ENCODE results near the gene AQP12A. TPM values are rescaled to one million over a fixed set of nuclear protein-coding genes. Genes with fewer than 3 reads are reported as not detected.
"Not testable (repeated sequence)": the region's sequence is repeated elsewhere in the genome, so short reads cannot be mapped to it uniquely, and the experiment has no call there.

AQP12A gene
- total RNA-seq = not detected in 2 replicates
- long read RNA-seq = 0 reads

DNA sequence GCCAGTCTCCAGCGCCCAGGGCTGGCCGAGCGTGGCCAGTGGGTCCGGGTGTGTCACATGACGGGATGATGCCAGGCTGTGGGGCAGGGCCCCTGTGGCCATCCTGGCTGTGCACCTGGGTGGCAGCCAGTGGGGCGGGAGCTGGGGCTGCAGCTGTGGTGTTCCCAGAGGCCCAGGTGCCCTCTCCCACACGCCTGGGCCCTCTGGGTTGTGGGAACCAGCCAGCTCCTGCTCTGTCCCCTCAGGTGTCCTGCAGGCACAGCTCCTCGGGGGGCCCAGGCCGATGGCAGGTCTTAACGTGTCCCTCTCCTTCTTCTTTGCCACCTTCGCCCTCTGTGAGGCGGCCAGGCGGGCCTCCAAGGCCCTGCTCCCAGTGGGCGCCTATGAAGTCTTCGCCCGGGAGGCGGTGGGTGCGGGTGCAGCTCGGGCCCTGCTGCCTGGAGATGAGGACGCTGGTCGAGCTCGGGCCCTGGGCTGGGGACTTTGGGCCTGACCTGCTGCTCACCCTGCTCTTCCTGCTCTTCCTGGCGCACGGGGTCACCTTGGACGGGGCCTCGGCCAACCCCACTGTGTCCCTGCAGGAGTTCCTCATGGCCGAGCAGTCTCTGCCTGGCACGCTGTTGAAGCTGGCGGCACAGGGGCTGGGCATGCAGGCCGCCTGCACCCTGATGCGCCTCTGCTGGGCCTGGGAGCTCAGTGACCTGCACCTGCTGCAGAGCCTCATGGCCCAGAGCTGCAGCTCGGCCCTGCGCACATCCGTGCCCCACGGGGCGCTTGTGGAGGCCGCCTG is at the start of gene AQP12A:
AQP12A (plus strand) TSS at position 236 of the 790 bp plus-strand sequence; CDS start at position 284, 48 bp downstream.
- H3K36me3 Mint-ChIP-seq (ENCODE audit: unreplicated experiment); H3K9me3 Mint-ChIP-seq (ENCODE audit: unreplicated experiment); H3K27ac Mint-ChIP-seq (ENCODE audit: unreplicated experiment); H3K4me1 Mint-ChIP-seq (ENCODE audit: unreplicated experiment); H3K27me3 Mint-ChIP-seq (ENCODE audit: unreplicated experiment); H3K4me3 Mint-ChIP-seq (ENCODE audit: unreplicated experiment): not testable (repeated sequence)
- DNase-seq (ENCODE audit: extremely low spot score, unreplicated experiment) = peak; percentile 84

GRCh38 chr2:240642061-240642805 is 49.4 kb upstream of the AQP12A start:
- H3K4me1 Mint-ChIP-seq (ENCODE audit: unreplicated experiment) = no peaks in the 10 kb centered on the region
- peak; percentile 80 for DNase-seq (ENCODE audit: extremely low spot score, unreplicated experiment)
- no peak overlapping the region for H3K4me3 Mint-ChIP-seq (ENCODE audit: unreplicated experiment)
- no peaks in the 10 kb centered on the region for H3K9me3 Mint-ChIP-seq (ENCODE audit: unreplicated experiment)
- H3K27ac Mint-ChIP-seq (ENCODE audit: unreplicated experiment) = no peak overlapping the region
- H3K36me3 Mint-ChIP-seq (ENCODE audit: unreplicated experiment) = no peaks in the 10 kb centered on the region
- peaks cover 10% of the 10 kb centered on the region for H3K27me3 Mint-ChIP-seq (ENCODE audit: unreplicated experiment)
- TF ChIP-seq CTCF (IDR thresholded peaks at IDR 0.05) = no peak

GRCh38 chr2:240642806-240643092 is 48.9 kb upstream of the AQP12A start:
- H3K27ac Mint-ChIP-seq (ENCODE audit: unreplicated experiment) = no peak overlapping the region
- no peaks in the 10 kb centered on the region for H3K9me3 Mint-ChIP-seq (ENCODE audit: unreplicated experiment)
- no peak for TF ChIP-seq CTCF (IDR thresholded peaks at IDR 0.05)
- peak; percentile 80 for DNase-seq (ENCODE audit: extremely low spot score, unreplicated experiment)
- H3K27me3 Mint-ChIP-seq (ENCODE audit: unreplicated experiment) = peaks cover 13% of the 10 kb centered on the region
- H3K4me3 Mint-ChIP-seq (ENCODE audit: unreplicated experiment) = no peak overlapping the region
- no peaks in the 10 kb centered on the region for H3K36me3 Mint-ChIP-seq (ENCODE audit: unreplicated experiment)
- H3K4me1 Mint-ChIP-seq (ENCODE audit: unreplicated experiment) = no peaks in the 10 kb centered on the region

DNA sequence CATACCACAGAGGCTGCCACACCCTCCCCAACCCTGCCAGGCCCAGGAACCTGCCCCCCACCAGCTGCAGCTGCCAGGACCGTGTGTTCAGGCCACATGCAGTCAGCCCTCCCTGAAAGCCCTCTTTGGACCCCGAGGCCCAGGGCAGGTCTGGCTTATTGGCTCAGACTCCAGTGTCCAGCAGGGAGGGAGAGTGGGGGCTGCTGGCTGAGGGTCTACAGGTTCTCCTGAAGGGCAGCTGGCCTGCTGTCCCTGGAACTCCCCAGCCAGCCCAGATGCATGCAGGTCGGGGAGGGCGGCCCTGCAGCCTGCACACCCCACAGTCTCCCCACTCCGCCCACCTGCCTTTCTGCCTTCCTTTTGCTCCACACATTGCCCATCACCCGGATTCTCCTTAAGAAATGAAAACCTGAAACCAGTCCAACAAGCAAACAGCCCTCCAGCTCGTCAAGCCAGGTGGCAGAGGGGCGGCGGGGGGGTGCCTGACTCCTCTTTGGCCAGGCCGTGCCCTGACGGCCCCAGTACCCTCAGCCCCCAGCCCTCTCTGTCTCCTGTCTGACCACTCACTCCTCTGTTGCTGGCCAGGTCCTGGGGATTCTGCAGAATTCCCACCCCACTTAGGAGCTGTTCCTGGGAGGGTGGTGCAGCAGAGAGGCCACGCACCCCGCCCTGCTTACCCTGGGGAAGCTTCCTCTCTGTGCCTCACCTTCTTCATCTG is 48.4 kb upstream of the AQP12A start:
- H3K36me3 Mint-ChIP-seq (ENCODE audit: unreplicated experiment) = no peaks in the 10 kb centered on the region
- TF ChIP-seq CTCF (IDR thresholded peaks at IDR 0.05) = no peak
- peaks cover 17% of the 10 kb centered on the region for H3K27me3 Mint-ChIP-seq (ENCODE audit: unreplicated experiment)
- no peaks in the 10 kb centered on the region for H3K9me3 Mint-ChIP-seq (ENCODE audit: unreplicated experiment)
- H3K4me3 Mint-ChIP-seq (ENCODE audit: unreplicated experiment) = no peak overlapping the region
- H3K27ac Mint-ChIP-seq (ENCODE audit: unreplicated experiment) = no peak overlapping the region
- no peaks in the 10 kb centered on the region for H3K4me1 Mint-ChIP-seq (ENCODE audit: unreplicated experiment)
- DNase-seq (ENCODE audit: extremely low spot score, unreplicated experiment) = peak; percentile 81

- DNase-seq (ENCODE audit: extremely low spot score, unreplicated experiment) = peak; percentile 76
- Mint-ChIP-seq H3K27me3 (ENCODE audit: unreplicated experiment) (peaks cover 21% of the 10 kb centered on the region), H3K27ac (ENCODE audit: unreplicated experiment) (no peak overlapping the region), H3K9me3 (ENCODE audit: unreplicated experiment) (no peaks in the 10 kb centered on the region), H3K4me3 (ENCODE audit: unreplicated experiment) (no peak overlapping the region), H3K4me1 (ENCODE audit: unreplicated experiment) (no peaks in the 10 kb centered on the region), H3K36me3 (ENCODE audit: unreplicated experiment) (no peaks in the 10 kb centered on the region)
- no peak for TF ChIP-seq CTCF (IDR thresholded peaks at IDR 0.05)
Observed at GRCh38 chr2:240643811-240644150, 47.9 kb upstream of the AQP12A start.
